ENCODE results near the gene MAST4. TPM values are rescaled to one million over a fixed set of nuclear protein-coding genes. Genes with fewer than 3 reads are reported as not detected.

Gene MAST4
- polyA plus RNA-seq, 1 donor (not counting 4 experiments of a cell fraction or from before 2014, with no cell fraction given): 19.8 TPM

- Histone ChIP-seq H3K4me3 (ENCODE audit: control insufficient read depth in 2 of 3, extremely low read depth in 1 of 3, insufficient read depth in 2 of 3, low read depth in 1 of 3, low read length in 3 of 3) (no peak overlapping the region), H3K36me3 (ENCODE audit: control insufficient read depth in 2 of 2, extremely low read depth in 1 of 2, insufficient read depth in 2 of 2, low read length in 2 of 2) (no peaks in the 10 kb centered on the region), H3K79me2 (ENCODE audit: control insufficient read depth, insufficient read depth, low read length) (no peaks in the 10 kb centered on the region), H3K27me3 (ENCODE audit: control insufficient read depth, extremely low read depth, insufficient read depth, low read length) (no peaks in the 10 kb centered on the region), H3K9me3 (ENCODE audit: control insufficient read depth, low read depth, low read length) (no peaks in the 10 kb centered on the region), H4K20me1 (ENCODE audit: control insufficient read depth, extremely low read depth, insufficient read depth, low read length) (no peaks in the 10 kb centered on the region), H3K27ac (ENCODE audit: control insufficient read depth, insufficient read depth, low read length) (no peak overlapping the region), H3K9ac (ENCODE audit: control insufficient read depth, extremely low read depth, insufficient read depth, low read length) (no peak overlapping the region), H3K4me1 (ENCODE audit: control insufficient read depth, extremely low read depth, insufficient read depth, low read length) (no peaks in the 10 kb centered on the region), H3K4me2 (ENCODE audit: control insufficient read depth, extremely low read depth, insufficient read depth, low read depth, low read length) (no peak overlapping the region), H2AFZ (ENCODE audit: control insufficient read depth, low read length) (no peak overlapping the region), H3K9me1 (ENCODE audit: control insufficient read depth, extremely low read depth, insufficient read depth, low read length) (no peaks in the 10 kb centered on the region)
- FAIRE-seq (no peak), DNase-seq (ENCODE audit: low read depth, low spot score) (no peak)
- dilution Hi-C loops (cut with MboI; ENCODE audit: extremely low pct_ligation_motif_present, low sequenced_read_pairs): no loop called here
- TF ChIP-seq EZH2 (IDR thresholded peaks at IDR 0.05; ENCODE audit: low read length) (no peak), CTCF (optimal IDR thresholded peaks at IDR 0.05 in 1 of 3, IDR thresholded peaks at IDR 0.05 in 1 of 3, conservative IDR thresholded peaks at IDR 0.05 in 1 of 3; ENCODE audit: extremely low read depth in 1 of 3, insufficient read depth in 2 of 3, low read length in 3 of 3) (no peak)
Measured at GRCh38 chr5:66909364-66909763, 313.2 kb downstream of the MAST4 start.

- Histone ChIP-seq H3K4me1 (ENCODE audit: control insufficient read depth, extremely low read depth, insufficient read depth, low read length) (no peaks in the 10 kb centered on the region), H3K4me2 (ENCODE audit: control insufficient read depth, extremely low read depth, insufficient read depth, low read depth, low read length) (no peak overlapping the region), H3K79me2 (ENCODE audit: control insufficient read depth, insufficient read depth, low read length) (no peaks in the 10 kb centered on the region), H2AFZ (ENCODE audit: control insufficient read depth, low read length) (no peak overlapping the region), H3K9me1 (ENCODE audit: control insufficient read depth, extremely low read depth, insufficient read depth, low read length) (no peaks in the 10 kb centered on the region), H3K27me3 (ENCODE audit: control insufficient read depth, extremely low read depth, insufficient read depth, low read length) (no peaks in the 10 kb centered on the region), H3K4me3 (ENCODE audit: control insufficient read depth in 2 of 3, extremely low read depth in 1 of 3, insufficient read depth in 2 of 3, low read depth in 1 of 3, low read length in 3 of 3) (no peak overlapping the region), H3K9ac (ENCODE audit: control insufficient read depth, extremely low read depth, insufficient read depth, low read length) (no peak overlapping the region), H3K9me3 (ENCODE audit: control insufficient read depth, low read depth, low read length) (no peaks in the 10 kb centered on the region), H3K27ac (ENCODE audit: control insufficient read depth, insufficient read depth, low read length) (no peak overlapping the region), H4K20me1 (ENCODE audit: control insufficient read depth, extremely low read depth, insufficient read depth, low read length) (no peaks in the 10 kb centered on the region), H3K36me3 (ENCODE audit: control insufficient read depth in 2 of 2, extremely low read depth in 1 of 2, insufficient read depth in 2 of 2, low read length in 2 of 2) (no peaks in the 10 kb centered on the region)
- dilution Hi-C loops (cut with MboI; ENCODE audit: extremely low pct_ligation_motif_present, low sequenced_read_pairs): no loop called here
- FAIRE-seq (no peak), DNase-seq (ENCODE audit: low read depth, low spot score) (no peak)
- TF ChIP-seq EZH2 (IDR thresholded peaks at IDR 0.05; ENCODE audit: low read length) (no peak), CTCF (optimal IDR thresholded peaks at IDR 0.05 in 1 of 3, IDR thresholded peaks at IDR 0.05 in 1 of 3, conservative IDR thresholded peaks at IDR 0.05 in 1 of 3; ENCODE audit: extremely low read depth in 1 of 3, insufficient read depth in 2 of 3, low read length in 3 of 3) (no peak)
Measured at GRCh38 chr5:66912787-66913186, 316.6 kb downstream of the MAST4 start.

Data from keratinocyte (primary cell).